Inflammatory macrophage treated with lipopolysaccharide for 4 hours (primary cell): ENCODE measurements around the gene DOCK4.
"Not testable (repeated sequence)": the region's sequence is repeated elsewhere in the genome, so short reads cannot be mapped to it uniquely, and the experiment has no call there.

Source experiments
- DNase-seq: peaks from one replicate; pipeline ENCODE4 v3.0.0-alpha.2; 2020

The DOCK4 gene

GRCh38 chr7:112129655-112130323, 76.4 kb downstream of the DOCK4 start:
- no peak for DNase-seq

GRCh38 chr7:112128461-112129425, 77.5 kb downstream of the DOCK4 start:
- not testable (repeated sequence) for DNase-seq

- not testable (repeated sequence) for DNase-seq
Observed at GRCh38 chr7:112128041-112128440, 78.2 kb downstream of the DOCK4 start.

- DNase-seq = no peak
Observed at GRCh38 chr7:112125250-112125649, 80.9 kb downstream of the DOCK4 start.

- peak; percentile 93 for DNase-seq
Observed at GRCh38 chr7:112124061-112124766, 82.0 kb downstream of the DOCK4 start.

GRCh38 chr7:112122798-112123197, 83.4 kb downstream of the DOCK4 start:
- DNase-seq = peak; percentile 30

GRCh38 chr7:112122144-112122543, 84.1 kb downstream of the DOCK4 start:
- peak; percentile 36 for DNase-seq

- DNase-seq = no peak
Observed at GRCh38 chr7:112121318-112121717, 84.9 kb downstream of the DOCK4 start.

GRCh38 chr7:112120696-112121217, 85.4 kb downstream of the DOCK4 start:
- DNase-seq = peak; percentile 93

GRCh38 chr7:112118581-112119566, 87.3 kb downstream of the DOCK4 start:
- DNase-seq = no peak

- no peak for DNase-seq
Observed at GRCh38 chr7:112116894-112117293, 89.3 kb downstream of the DOCK4 start.

- DNase-seq = no peak
Observed at GRCh38 chr7:112116358-112116757, 89.8 kb downstream of the DOCK4 start.

- no peak for DNase-seq
Observed at GRCh38 chr7:112115880-112116279, 90.3 kb downstream of the DOCK4 start.

GRCh38 chr7:112113913-112114575, 92.2 kb downstream of the DOCK4 start:
- no peak for DNase-seq

- peak; percentile 99 for DNase-seq
Observed at GRCh38 chr7:112112822-112113255, 93.4 kb downstream of the DOCK4 start.

GRCh38 chr7:112110651-112111050, 95.5 kb downstream of the DOCK4 start:
- DNase-seq = no peak

GRCh38 chr7:112110175-112110574, 96.0 kb downstream of the DOCK4 start:
- no peak for DNase-seq

GRCh38 chr7:112108981-112109380, 97.2 kb downstream of the DOCK4 start:
- peak; percentile 71 for DNase-seq

- DNase-seq = no peak
Observed at GRCh38 chr7:112105584-112106530, 100.3 kb downstream of the DOCK4 start.

- DNase-seq = no peak
Observed at GRCh38 chr7:112104120-112104519, 102.1 kb downstream of the DOCK4 start.
